Kidney (tissue), 14 donors: ENCODE measurements around the gene TTC23. TPM values are rescaled to one million over a fixed set of nuclear protein-coding genes. Genes with fewer than 3 reads are reported as not detected.

ENCODE experiments used
- DNase-seq, 5 donors: peaks; one replicate each; pipeline ENCODE4 v3.0.0-alpha.2; 2013 to 2020
- FAIRE-seq: peaks from 2 replicates; lab custom pipeline; 2012; peaks lifted over from hg19 to GRCh38; lab: Jason Lieb, UNC
- H3K27ac ChIP-seq, 2 donors: one replicate each; pipeline ENCODE4 v1.7.0; 2013; ENCODE audit warnings: low read depth in 2 of 2, low read length in 2 of 2, inconsistent platforms in 1 of 2
- H3K27me3 ChIP-seq: one replicate; pipeline ENCODE4 v1.7.1; 2013; ENCODE audit warnings: low read length, inconsistent platforms; ENCODE audit not compliant: control insufficient read depth, insufficient read depth
- H3K36me3 ChIP-seq, 3 donors: one replicate each; pipeline versions ENCODE4 v1.7.0 to v1.7.1; 2013; ENCODE audit warnings: low read length in 3 of 3, control low read depth in 1 of 3, inconsistent platforms in 1 of 3; ENCODE audit not compliant: insufficient read depth in 3 of 3, control insufficient read depth in 2 of 3
- H3K4me1 ChIP-seq, 3 donors: one replicate each; pipeline versions ENCODE4 v1.7.0 to v1.7.1; 2013; ENCODE audit warnings: low read length in 3 of 3, inconsistent platforms in 1 of 3, low read depth in 1 of 3; ENCODE audit not compliant: control insufficient read depth in 2 of 3, insufficient read depth in 2 of 3
- H3K4me3 ChIP-seq, 3 donors: one replicate each; pipeline versions ENCODE4 v1.7.0 to v1.8.1; 2013; ENCODE audit warnings: low read length in 3 of 3, control low read depth in 1 of 3, inconsistent platforms in 1 of 3
- H3K9ac ChIP-seq, 3 donors: one replicate each; pipeline versions ENCODE4 v1.7.0 to v1.7.1; 2013; ENCODE audit warnings: low read length in 3 of 3, control low read depth in 1 of 3, inconsistent platforms in 1 of 3
- H3K9me3 ChIP-seq, 3 donors: one replicate each; pipeline versions ENCODE4 v1.7.0 to v1.7.1; 2013; ENCODE audit warnings: low read length in 3 of 3, control low read depth in 1 of 3, inconsistent platforms in 1 of 3; ENCODE audit not compliant: control insufficient read depth in 2 of 3, insufficient read depth in 1 of 3
- CTCF ChIP-seq: IDR thresholded peaks from 3 replicates; pipeline ENCODE4 v1.5.1; 2012; ENCODE audit warnings: mild to moderate bottlenecking, moderate library complexity, borderline replicate concordance; ENCODE audit not compliant: insufficient read depth; ENCODE audit errors: extremely low read depth
- intact Hi-C: fragments of 100-400 bp; cut with DNase I; formaldehyde crosslinking; loops from one replicate; pipeline ENCODE4 v1.11.1; 2022
- polyA plus RNA-seq: library from polyadenylated mRNA; stranded (reverse); fragments of 350-450 nt; fragmentation: Illumina TruSeq; extraction: RNeasy Lipid Tissue Mini Kit (QIAGEN cat#74804); gene quantifications from one replicate; pipeline ENCODE4 v1.2.3, GENCODE V29; 2014; ENCODE audit warnings: low read depth, low replicate concordance; ENCODE audit not compliant: insufficient read depth
- total RNA-seq: library from RNA; stranded (reverse); fragmentation: NEBNext Ultra II Directional; extraction: Animal tissue kit (Norgen Biotek cat#: 25700); gene quantifications from one replicate; pipeline ENCODE4 v1.2.1, GENCODE V29; 2021
- donor health status: control.
- donor health status: control.
- donor health status: control.
- donor health status: control.
- donor health status: control.
- donor health status: DM: yes; HTN: yes; CAD: no.
- donor health status: Normal renal cell carcinoma (clear cell type).

Gene TTC23
- total and polyA plus RNA-seq, 2 donors from 2014 or later = 11.2 to 23.6 TPM

- no peak for TF ChIP-seq CTCF
- H3K27ac ChIP-seq = no peak overlapping the region
- FAIRE-seq (no peak), DNase-seq (peak in 1 of 5 donors; percentile 37)
- H3K4me1 ChIP-seq = no peaks in the 10 kb centered on the region
- intact Hi-C loops = no loop called here
- no peaks in the 10 kb centered on the region for H3K27me3 ChIP-seq
- no peaks in the 10 kb centered on the region for H3K9me3 ChIP-seq
- no peak overlapping the region for H3K4me3 ChIP-seq
- H3K9ac ChIP-seq = no peak overlapping the region
- H3K36me3 ChIP-seq = peaks cover 0 to 7% (median 3%) of the 10 kb centered on the region in 3 donors
These were observed 115.0 kb downstream of the TTC23 start for GRCh38 chr15:99134317-99134821.

DNA sequence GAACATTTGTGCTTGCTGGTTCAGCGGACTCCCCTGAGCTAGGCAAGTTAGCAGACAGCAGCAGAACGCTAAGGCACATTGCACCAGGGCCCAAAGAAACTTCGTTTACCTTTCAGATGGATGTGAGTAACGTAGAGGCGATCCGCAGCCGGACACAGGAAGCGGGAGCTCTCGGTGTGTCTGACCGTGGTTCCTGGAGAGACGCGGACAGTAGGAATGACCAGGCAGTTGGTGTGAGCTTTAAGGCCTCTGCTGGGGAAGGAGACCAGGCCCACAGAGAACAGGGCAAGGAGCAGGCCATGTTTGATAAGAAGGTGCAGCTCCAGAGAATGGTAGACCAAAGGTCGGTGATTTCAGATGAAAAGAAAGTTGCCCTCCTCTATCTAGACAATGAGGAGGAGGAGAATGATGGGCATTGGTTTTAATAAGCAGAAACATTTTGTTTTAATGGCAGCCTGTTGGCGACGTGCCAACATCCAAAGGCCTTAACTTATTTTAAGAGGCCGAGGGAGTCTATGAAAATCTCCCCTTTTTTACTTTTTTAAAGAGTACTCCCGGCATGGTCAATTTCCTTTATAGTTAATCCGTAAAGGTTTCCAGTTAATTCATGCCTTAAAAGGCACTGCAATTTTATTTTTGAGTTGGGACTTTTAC is 116.6 kb downstream of the TTC23 start:
- intact Hi-C loops = no loop called here
- DNase-seq = peak in 1 of 5 donors; percentile 36

DNA sequence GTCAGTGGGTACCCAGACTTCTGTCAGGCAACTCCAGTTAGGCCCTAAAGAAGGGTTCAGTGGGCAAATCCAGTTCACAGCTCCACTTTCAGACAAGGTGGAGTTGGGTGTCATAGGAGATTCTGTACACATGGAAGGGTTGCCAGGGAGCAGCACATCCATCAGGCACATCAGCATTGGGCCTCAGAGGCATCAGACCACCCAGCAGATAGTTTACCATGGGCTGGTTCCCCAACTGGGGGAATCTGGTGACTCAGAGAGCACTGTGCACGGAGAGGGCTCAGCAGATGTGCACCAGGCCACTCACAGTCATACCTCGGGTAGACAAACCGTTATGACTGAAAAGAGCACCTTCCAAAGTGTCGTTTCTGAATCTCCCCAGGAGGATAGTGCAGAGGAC is 117.3 kb downstream of the TTC23 start:
- FAIRE-seq = no peak

More for the DNA sequence above, 116.6 kb downstream of the TTC23 start:
- no peaks in the 10 kb centered on the region for H3K9me3 ChIP-seq
- peaks cover 0 to 7% (median 0%) of the 10 kb centered on the region in 3 donors for H3K36me3 ChIP-seq
- H3K27me3 ChIP-seq = no peaks in the 10 kb centered on the region
- no peaks in the 10 kb centered on the region for H3K4me1 ChIP-seq
- no peak for FAIRE-seq
- no peak for TF ChIP-seq CTCF
- H3K4me3 ChIP-seq = no peak overlapping the region
- no peak overlapping the region for H3K9ac ChIP-seq
- H3K27ac ChIP-seq = no peak overlapping the region

More for the DNA sequence above, 117.3 kb downstream of the TTC23 start:
- no peaks in the 10 kb centered on the region for H3K4me1 ChIP-seq
- H3K4me3 ChIP-seq = no peak overlapping the region
- H3K9me3 ChIP-seq = no peaks in the 10 kb centered on the region
- H3K9ac ChIP-seq = no peak overlapping the region
- no peak for TF ChIP-seq CTCF
- intact Hi-C loops = no loop called here
- no peak overlapping the region for H3K27ac ChIP-seq
- no peak for DNase-seq
- peaks cover 0 to 6% (median 0%) of the 10 kb centered on the region in 3 donors for H3K36me3 ChIP-seq
- H3K27me3 ChIP-seq = no peaks in the 10 kb centered on the region
